Measurements from ENCODE around the gene CACNG1.

DNA sequence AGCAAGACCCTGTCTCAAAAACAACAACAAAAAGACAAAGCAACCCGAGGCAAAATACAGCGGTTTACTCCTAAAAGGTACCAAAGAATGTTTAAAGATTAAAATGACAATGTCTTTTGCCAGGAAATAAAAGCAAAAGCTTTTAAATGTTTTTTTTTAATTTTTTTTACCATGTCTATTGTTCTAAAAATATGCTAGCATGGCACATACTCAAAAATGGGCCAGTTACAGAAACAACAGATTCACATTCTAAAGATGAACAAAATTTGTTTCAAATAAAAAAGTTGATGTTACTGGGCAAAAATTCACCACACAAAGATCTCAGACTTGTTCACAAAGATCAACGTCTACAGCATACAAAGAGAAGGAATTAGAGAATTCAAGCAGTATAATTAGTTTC is 41.1 kb downstream of the CACNG1 start:
- TF ChIP-seq POLR2A (IDR thresholded peaks at IDR 0.05; ENCODE audit: low read depth, low read length) (no peak), TAF1 (IDR thresholded peaks at IDR 0.05; ENCODE audit: borderline replicate concordance, low read depth, low read length) (no peak), POLR2AphosphoS5 (IDR thresholded peaks at IDR 0.05; ENCODE audit: low read depth, low read length) (no peak)
